ENCODE results near the gene CERS4.
"Not testable (repeated sequence)": the region's sequence is repeated elsewhere in the genome, so short reads cannot be mapped to it uniquely, and the experiment has no call there.

CERS4 gene

GRCh38 chr19:8203288-8204120, 5.7 kb upstream of the CERS4 start:
- H2BK15ac ChIP-seq (ENCODE audit: low read depth, poor library complexity, severe bottlenecking); H4K91ac ChIP-seq (ENCODE audit: low read length); H3K4me3 ChIP-seq (ENCODE audit: insufficient read depth in 1 of 2, low read depth in 1 of 2, low read length in 2 of 2); H3K4ac ChIP-seq (ENCODE audit: low read depth in 1 of 2, low read length in 2 of 2); H3K27ac ChIP-seq (ENCODE audit: low read length, poor library complexity, severe bottlenecking); H4K8ac ChIP-seq (ENCODE audit: low read length); H2AFZ ChIP-seq (ENCODE audit: low read depth, low read length); H2BK12ac ChIP-seq (ENCODE audit: low read length in 2 of 2); H3K9ac ChIP-seq (ENCODE audit: low read length); DNase-seq; H2BK5ac ChIP-seq (ENCODE audit: low read depth, low read length, poor library complexity, severe bottlenecking); H2AK5ac ChIP-seq (ENCODE audit: low read length, severe bottlenecking); H2BK120ac ChIP-seq (ENCODE audit: low read depth, low read length); H3K18ac ChIP-seq (ENCODE audit: low read depth in 1 of 2, low read length in 2 of 2); H3K4me1 ChIP-seq (ENCODE audit: control insufficient read depth, insufficient read depth, low read depth, low read length); H3K79me1 ChIP-seq (replicated peaks; ENCODE audit: low read length, poor library complexity, severe bottlenecking); H3K4me2 ChIP-seq (ENCODE audit: low read length, poor library complexity, severe bottlenecking); H3K36me3 ChIP-seq (ENCODE audit: control insufficient read depth in 1 of 2, insufficient read depth in 2 of 2, low read depth in 1 of 2, low read length in 2 of 2); H3K14ac ChIP-seq (ENCODE audit: low read length in 2 of 2); H3K23ac ChIP-seq (ENCODE audit: low read length in 2 of 2); H3K9me3 ChIP-seq (ENCODE audit: control insufficient read depth, low read length): not testable (repeated sequence)
- WGBS = 53% methylated on average over 15 of the region's 15 CpGs
- H3K27me3 ChIP-seq (ENCODE audit: control insufficient read depth in 1 of 2, insufficient read depth in 1 of 2, low read length in 2 of 2) = peaks cover 0 to 32% of the 10 kb centered on the region in 2 experiments

- Histone ChIP-seq H3K23ac (ENCODE audit: low read length in 2 of 2) (no peak overlapping the region), H2AFZ (ENCODE audit: low read depth, low read length) (no peak overlapping the region), H2AK5ac (ENCODE audit: low read length, severe bottlenecking) (no peak overlapping the region), H3K4me3 (ENCODE audit: insufficient read depth in 1 of 2, low read depth in 1 of 2, low read length in 2 of 2) (no peak overlapping the region), H3K27me3 (ENCODE audit: control insufficient read depth in 1 of 2, insufficient read depth in 1 of 2, low read length in 2 of 2) (peaks cover 0 to 32% of the 10 kb centered on the region in 2 experiments), H3K79me1 (replicated peaks; ENCODE audit: low read length, poor library complexity, severe bottlenecking) (no peaks in the 10 kb centered on the region), H3K9me3 (ENCODE audit: control insufficient read depth, low read length) (no peaks in the 10 kb centered on the region), H3K18ac (ENCODE audit: low read depth in 1 of 2, low read length in 2 of 2) (no peak overlapping the region), H2BK5ac (ENCODE audit: low read depth, low read length, poor library complexity, severe bottlenecking) (no peak overlapping the region), H3K9ac (ENCODE audit: low read length) (no peak overlapping the region), H3K27ac (ENCODE audit: low read length, poor library complexity, severe bottlenecking) (no peak overlapping the region), H3K4me2 (ENCODE audit: low read length, poor library complexity, severe bottlenecking) (no peak overlapping the region), H3K4me1 (ENCODE audit: control insufficient read depth, insufficient read depth, low read depth, low read length) (peaks cover 11% of the 10 kb centered on the region), H3K36me3 (ENCODE audit: control insufficient read depth in 1 of 2, insufficient read depth in 2 of 2, low read depth in 1 of 2, low read length in 2 of 2) (no peaks in the 10 kb centered on the region), H4K8ac (ENCODE audit: low read length) (no peak overlapping the region), H2BK120ac (ENCODE audit: low read depth, low read length) (no peak overlapping the region), H2BK15ac (ENCODE audit: low read depth, poor library complexity, severe bottlenecking) (no peak overlapping the region), H4K91ac (ENCODE audit: low read length) (no peak overlapping the region), H2BK12ac (ENCODE audit: low read length in 2 of 2) (no peak overlapping the region), H3K14ac (ENCODE audit: low read length in 2 of 2) (no peak overlapping the region), H3K4ac (ENCODE audit: low read depth in 1 of 2, low read length in 2 of 2) (no peak overlapping the region)
- no peak for DNase-seq
- WGBS = 76% methylated on average over 4 of the region's 5 CpGs
These were observed 4.2 kb upstream of the CERS4 start for GRCh38 chr19:8204961-8205360.

GRCh38 chr19:8206147-8207087, 2.8 kb upstream of the CERS4 start:
- Histone ChIP-seq H3K14ac (ENCODE audit: low read length in 2 of 2) (no peak overlapping the region), H3K4ac (ENCODE audit: low read depth in 1 of 2, low read length in 2 of 2) (no peak overlapping the region), H3K9me3 (ENCODE audit: control insufficient read depth, low read length) (no peaks in the 10 kb centered on the region), H2BK12ac (ENCODE audit: low read length in 2 of 2) (no peak overlapping the region), H3K4me3 (ENCODE audit: insufficient read depth in 1 of 2, low read depth in 1 of 2, low read length in 2 of 2) (no peak overlapping the region), H4K8ac (ENCODE audit: low read length) (no peak overlapping the region), H3K4me1 (ENCODE audit: control insufficient read depth, insufficient read depth, low read depth, low read length) (peaks cover 18% of the 10 kb centered on the region), H2AFZ (ENCODE audit: low read depth, low read length) (no peak overlapping the region), H3K27ac (ENCODE audit: low read length, poor library complexity, severe bottlenecking) (no peak overlapping the region), H2BK15ac (ENCODE audit: low read depth, poor library complexity, severe bottlenecking) (no peak overlapping the region), H4K91ac (ENCODE audit: low read length) (no peak overlapping the region), H3K79me1 (replicated peaks; ENCODE audit: low read length, poor library complexity, severe bottlenecking) (peaks cover 5% of the 10 kb centered on the region), H3K36me3 (ENCODE audit: control insufficient read depth in 1 of 2, insufficient read depth in 2 of 2, low read depth in 1 of 2, low read length in 2 of 2) (no peaks in the 10 kb centered on the region), H2BK5ac (ENCODE audit: low read depth, low read length, poor library complexity, severe bottlenecking) (no peak overlapping the region), H3K27me3 (ENCODE audit: control insufficient read depth in 1 of 2, insufficient read depth in 1 of 2, low read length in 2 of 2) (peaks cover 7 to 29% of the 10 kb centered on the region in 2 experiments), H3K9ac (ENCODE audit: low read length) (no peak overlapping the region), H3K4me2 (ENCODE audit: low read length, poor library complexity, severe bottlenecking) (no peak overlapping the region), H2AK5ac (ENCODE audit: low read length, severe bottlenecking) (no peak overlapping the region), H3K23ac (ENCODE audit: low read length in 2 of 2) (no peak overlapping the region), H2BK120ac (ENCODE audit: low read depth, low read length) (no peak overlapping the region), H3K18ac (ENCODE audit: low read depth in 1 of 2, low read length in 2 of 2) (no peak overlapping the region)
- 93% methylated on average over 10 of the region's 13 CpGs for WGBS
- no peak for DNase-seq

- H3K27me3 ChIP-seq (ENCODE audit: control insufficient read depth in 1 of 2, insufficient read depth in 1 of 2, low read length in 2 of 2) = peaks cover 7 to 27% of the 10 kb centered on the region in 2 experiments
- not testable (repeated sequence) for H3K4me2 ChIP-seq (ENCODE audit: low read length, poor library complexity, severe bottlenecking); H3K27ac ChIP-seq (ENCODE audit: low read length, poor library complexity, severe bottlenecking); H2BK5ac ChIP-seq (ENCODE audit: low read depth, low read length, poor library complexity, severe bottlenecking); H2AK5ac ChIP-seq (ENCODE audit: low read length, severe bottlenecking); H3K9ac ChIP-seq (ENCODE audit: low read length); H3K4ac ChIP-seq (ENCODE audit: low read depth in 1 of 2, low read length in 2 of 2); H3K9me3 ChIP-seq (ENCODE audit: control insufficient read depth, low read length); H2BK15ac ChIP-seq (ENCODE audit: low read depth, poor library complexity, severe bottlenecking); H4K91ac ChIP-seq (ENCODE audit: low read length); H3K14ac ChIP-seq (ENCODE audit: low read length in 2 of 2); H2BK12ac ChIP-seq (ENCODE audit: low read length in 2 of 2); H3K4me3 ChIP-seq (ENCODE audit: insufficient read depth in 1 of 2, low read depth in 1 of 2, low read length in 2 of 2); H3K18ac ChIP-seq (ENCODE audit: low read depth in 1 of 2, low read length in 2 of 2); H3K23ac ChIP-seq (ENCODE audit: low read length in 2 of 2); DNase-seq; H3K36me3 ChIP-seq (ENCODE audit: control insufficient read depth in 1 of 2, insufficient read depth in 2 of 2, low read depth in 1 of 2, low read length in 2 of 2); H2BK120ac ChIP-seq (ENCODE audit: low read depth, low read length); H4K8ac ChIP-seq (ENCODE audit: low read length); H2AFZ ChIP-seq (ENCODE audit: low read depth, low read length); H3K79me1 ChIP-seq (replicated peaks; ENCODE audit: low read length, poor library complexity, severe bottlenecking)
- H3K4me1 ChIP-seq (ENCODE audit: control insufficient read depth, insufficient read depth, low read depth, low read length) = peaks cover 18% of the 10 kb centered on the region
- 89% methylated on average over 7 of the region's 7 CpGs for WGBS
These were observed 1.8 kb upstream of the CERS4 start for GRCh38 chr19:8207326-8207725.
